ENCODE measurements around the gene EN1. TPM values are rescaled to one million over a fixed set of nuclear protein-coding genes. Genes with fewer than 3 reads are reported as not detected.

The EN1 gene
- total and polyA plus RNA-seq, 2 of the 4 experiments (the other 2 are of a cell fraction) = not detected

- in situ Hi-C loops (cut with MboI; ENCODE audit: low sequenced_read_pairs) (loop anchor here (25.0 kb wide), 1 partner anchor 828 kb away; no protein-coding TSS in a partner anchor), intact Hi-C loops (cut with micrococcal nuclease) (loop anchor here (1.0 to 2.0 kb wide), 3 partner anchors 643 to 833 kb away; no protein-coding TSS in a partner anchor), dilution Hi-C loops (cut with HindIII; ENCODE audit: low sequenced_read_pairs, unreplicated experiment) (no loop called here)
- no peak overlapping the region for H3K14ac ChIP-seq (replicated peaks; ENCODE audit: low read depth, low read length)
- no peak overlapping the region for H4K91ac ChIP-seq (ENCODE audit: insufficient read depth, low read depth, low read length)
- H3K9ac ChIP-seq (ENCODE audit: low read depth, low read length) = no peak overlapping the region
- no peak overlapping the region for H2BK120ac ChIP-seq (ENCODE audit: low read depth, low read length)
- H3K27ac ChIP-seq (ENCODE audit: insufficient read depth, low read length) = no peak overlapping the region
- H2AFZ ChIP-seq (replicated peaks; ENCODE audit: low read length, poor library complexity) = no peak overlapping the region
- no peak overlapping the region for H3K23ac ChIP-seq (ENCODE audit: low read depth, low read length)
- no peak overlapping the region for H2BK15ac ChIP-seq (ENCODE audit: low read depth, low read length)
- DNase-seq (peak; percentile 46), ATAC-seq (ENCODE audit: low read depth) (peak; percentile 92)
- TF ChIP-seq NFE2L2 (IDR thresholded peaks at IDR 0.05; ENCODE audit: low read depth, low read length) = no peak
- peak; percentile 60 for TF ChIP-seq SMC3 (IDR thresholded peaks at IDR 0.05; ENCODE audit: low read depth, low read length)
- no peak for TF ChIP-seq FOS (IDR thresholded peaks at IDR 0.05; ENCODE audit: low read depth, low read length)
- no peak for TF ChIP-seq MAZ (IDR thresholded peaks at IDR 0.05; ENCODE audit: borderline replicate concordance, low read depth, low read length)
- no peak for TF ChIP-seq RFX5 (IDR thresholded peaks at IDR 0.05; ENCODE audit: low read depth, low read length)
- TF ChIP-seq CHD1 (IDR thresholded peaks at IDR 0.05; ENCODE audit: low read depth, low read length) = no peak
- no peak for TF ChIP-seq MAFK (IDR thresholded peaks at IDR 0.05; ENCODE audit: low read depth, low read length)
- TF ChIP-seq USF2 (IDR thresholded peaks at IDR 0.05; ENCODE audit: low read depth, low read length) = no peak
- TF ChIP-seq RCOR1 (IDR thresholded peaks at IDR 0.05; ENCODE audit: insufficient replicate concordance, low read length) = no peak
- peak; percentile 65 for TF ChIP-seq CTCF (conservative IDR thresholded peaks at IDR 0.05; ENCODE audit: low read depth, low read length)
- no peak for TF ChIP-seq POLR2A (IDR thresholded peaks at IDR 0.05; ENCODE audit: low read depth, low read length)
- TF ChIP-seq BHLHE40 (IDR thresholded peaks at IDR 0.05; ENCODE audit: low read depth, low read length) = no peak
- peak; percentile 70 for TF ChIP-seq RAD21 (IDR thresholded peaks at IDR 0.05; ENCODE audit: low read length)
- TF ChIP-seq ELK1 (IDR thresholded peaks at IDR 0.05; ENCODE audit: borderline replicate concordance, low read depth, low read length) = no peak
- no peak for TF ChIP-seq MXI1 (IDR thresholded peaks at IDR 0.05; ENCODE audit: borderline replicate concordance, low read depth, low read length)
- no peak for TF ChIP-seq CEBPB (IDR thresholded peaks at IDR 0.05; ENCODE audit: low read depth, low read length)
- no peak overlapping the region for H3K18ac ChIP-seq (ENCODE audit: low read depth, low read length)
- H3K9me1 ChIP-seq (ENCODE audit: insufficient read depth, low read length) = no peaks in the 10 kb centered on the region
- no peak overlapping the region for H3K4me2 ChIP-seq (ENCODE audit: low read depth, low read length)
- H4K20me1 ChIP-seq (ENCODE audit: insufficient read depth, low read length) = no peaks in the 10 kb centered on the region
- no peak overlapping the region for H3K4ac ChIP-seq (ENCODE audit: low read depth, low read length)
- H3K4me1 ChIP-seq (ENCODE audit: control insufficient read depth, insufficient read depth, low read length) = no peaks in the 10 kb centered on the region
- ChIA-PET CTCF (no interaction called here), POLR2A (ENCODE audit: unreplicated experiment) (no interaction called here)
- H3K4me3 ChIP-seq (ENCODE audit: insufficient read depth, low read depth, low read length) = no peak overlapping the region
- no peak overlapping the region for H2BK20ac ChIP-seq (ENCODE audit: low read depth, low read length)
- BruUV-seq (replicated peaks) = no TSS peak
- H2BK5ac ChIP-seq (ENCODE audit: low read depth, low read length, poor library complexity, severe bottlenecking) = no peak overlapping the region
- no peak overlapping the region for H2AK5ac ChIP-seq (ENCODE audit: low read depth, low read length)
- H3K36me3 ChIP-seq (ENCODE audit: control insufficient read depth, insufficient read depth, low read length) = no peaks in the 10 kb centered on the region
- H3K27me3 ChIP-seq (ENCODE audit: control insufficient read depth, insufficient read depth, low read length) = peaks cover 20% of the 10 kb centered on the region
- no peak overlapping the region for H4K5ac ChIP-seq (ENCODE audit: low read depth, low read length)
- no peaks in the 10 kb centered on the region for H3K79me1 ChIP-seq (ENCODE audit: low read depth in 1 of 2, low read length in 2 of 2)
- 0% methylated on average over 1 of the region's 3 CpGs; no CpG with 5 or more reads in 1 of the 2 experiments for WGBS, 2 experiments (ENCODE audit: extremely low coverage in 2 of 2, insufficient read length in 1 of 2)
- no peaks in the 10 kb centered on the region for H3K9me3 ChIP-seq (ENCODE audit: control insufficient read depth, insufficient read depth, low read length)
- no peak overlapping the region for H2AK9ac ChIP-seq (replicated peaks; ENCODE audit: low read depth, low read length, poor library complexity)
- H3K56ac ChIP-seq (ENCODE audit: extremely low read depth, insufficient read depth, low read length) = no peak overlapping the region
- no peak overlapping the region for H4K8ac ChIP-seq (ENCODE audit: low read depth in 2 of 2, low read length in 2 of 2)
Observed at GRCh38 chr2:118865106-118865505, 17.7 kb upstream of the EN1 start.

Measured in IMR-90 (cell line).